Stimulated activated CD8-positive, alpha-beta memory T cell treated with anti-CD3 and anti-CD28 coated beads, Interleukin-4, amount 100 ng/mL, for 4 hours (primary cell): ENCODE measurements around the gene CDK5R1.
"Not testable (repeated sequence)": the region's sequence is repeated elsewhere in the genome, so short reads cannot be mapped to it uniquely, and the experiment has no call there.

Source experiments
- DNase-seq, 2 donors: peaks; one replicate each; pipeline ENCODE4 v3.0.0-alpha.2; 2020; ENCODE audit warnings: low read depth in 2 of 2, low spot score in 1 of 2

The CDK5R1 gene

DNA sequence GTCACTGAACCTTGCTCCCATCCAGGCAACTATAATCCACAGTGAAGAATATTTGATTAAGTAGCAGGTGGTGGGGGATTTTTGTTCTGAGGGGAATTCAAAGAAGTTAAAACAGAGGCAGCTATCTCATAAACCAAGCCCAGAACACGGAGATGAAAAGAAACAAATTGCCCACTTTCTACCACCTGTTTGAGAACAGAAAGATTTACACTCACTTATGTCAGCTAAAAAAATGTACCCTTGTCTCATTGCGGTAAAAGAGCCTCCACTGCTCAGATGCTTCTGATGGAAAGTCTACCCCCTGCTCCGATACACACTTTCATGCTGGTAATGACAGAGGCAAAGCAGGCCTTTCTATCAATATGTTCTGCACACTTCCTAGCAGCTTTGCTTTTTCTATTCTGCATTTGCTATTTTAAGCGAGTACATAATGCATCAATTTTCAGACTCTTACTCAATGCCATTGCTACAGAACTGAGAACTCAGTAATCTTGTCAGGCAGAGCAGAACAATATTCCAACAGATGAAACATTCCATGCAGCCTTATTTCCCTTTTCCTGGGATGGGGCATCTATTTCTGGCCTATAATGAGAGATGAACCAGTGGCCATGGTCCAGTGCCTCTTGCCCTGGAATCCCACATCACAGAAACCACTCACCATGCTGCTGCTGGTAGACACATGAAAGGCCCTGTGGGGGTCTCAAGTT is 29.0 kb downstream of the CDK5R1 start:
- DNase-seq = no peak

GRCh38 chr17:32516450-32516849 is 29.7 kb downstream of the CDK5R1 start:
- no peak for DNase-seq

DNA sequence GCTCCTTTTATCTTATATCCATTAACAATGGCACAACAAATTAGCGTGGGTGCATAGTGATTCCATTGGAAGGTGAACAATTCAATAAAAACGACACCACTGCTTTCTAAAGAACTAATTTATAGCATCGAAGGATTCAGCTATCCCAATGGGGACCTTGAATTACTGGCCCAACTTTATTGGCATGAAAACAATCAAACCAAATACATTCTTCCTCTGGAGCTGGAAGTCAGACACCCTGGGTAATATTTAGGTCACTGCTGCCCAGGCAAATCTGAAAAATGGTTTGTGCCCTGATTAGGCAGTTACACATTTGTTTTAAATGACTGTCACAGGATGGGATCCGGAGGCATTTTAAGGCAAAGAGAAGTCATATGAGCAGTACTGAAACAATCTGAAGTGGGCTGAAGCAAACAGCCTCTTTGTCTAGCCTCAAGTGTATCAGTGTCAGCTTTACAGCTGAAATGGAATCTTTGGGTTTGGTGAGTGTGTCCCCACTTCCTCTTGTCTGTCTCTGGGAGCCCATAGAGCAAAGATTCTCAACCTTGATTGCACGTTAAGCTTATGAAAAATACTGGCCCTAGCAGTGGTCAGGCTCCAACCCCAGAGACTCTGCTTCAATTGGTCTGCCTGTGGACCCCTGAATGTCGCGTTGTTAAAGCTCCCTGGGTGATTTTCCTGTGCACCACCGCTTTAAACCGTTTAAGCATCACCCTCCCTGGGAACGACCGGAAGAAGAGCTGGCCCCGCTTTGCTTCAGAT is 30.3 kb downstream of the CDK5R1 start:
- DNase-seq = no peak

DNA sequence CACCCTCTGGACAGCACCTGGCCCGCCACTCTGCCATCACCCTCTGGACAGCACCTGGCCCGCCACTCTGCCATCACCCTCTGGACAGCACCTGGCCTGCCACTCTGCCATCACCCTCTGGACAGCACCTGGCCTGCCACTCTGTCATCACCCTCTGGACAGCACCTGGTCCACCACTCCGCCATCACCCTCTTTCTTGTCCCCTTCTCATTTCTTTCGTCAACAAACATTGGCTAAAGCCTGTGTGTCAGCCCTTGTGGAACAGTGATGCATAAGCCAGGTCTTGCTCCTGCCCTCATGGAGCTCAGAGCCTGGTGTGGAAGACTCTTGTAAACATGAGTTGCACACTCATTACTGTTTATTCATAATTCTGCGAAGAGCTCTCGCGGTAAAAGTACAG is 31.2 kb downstream of the CDK5R1 start:
- DNase-seq = no peak

- no peak for DNase-seq
These were observed 31.9 kb downstream of the CDK5R1 start for GRCh38 chr17:32518646-32519227.

DNA sequence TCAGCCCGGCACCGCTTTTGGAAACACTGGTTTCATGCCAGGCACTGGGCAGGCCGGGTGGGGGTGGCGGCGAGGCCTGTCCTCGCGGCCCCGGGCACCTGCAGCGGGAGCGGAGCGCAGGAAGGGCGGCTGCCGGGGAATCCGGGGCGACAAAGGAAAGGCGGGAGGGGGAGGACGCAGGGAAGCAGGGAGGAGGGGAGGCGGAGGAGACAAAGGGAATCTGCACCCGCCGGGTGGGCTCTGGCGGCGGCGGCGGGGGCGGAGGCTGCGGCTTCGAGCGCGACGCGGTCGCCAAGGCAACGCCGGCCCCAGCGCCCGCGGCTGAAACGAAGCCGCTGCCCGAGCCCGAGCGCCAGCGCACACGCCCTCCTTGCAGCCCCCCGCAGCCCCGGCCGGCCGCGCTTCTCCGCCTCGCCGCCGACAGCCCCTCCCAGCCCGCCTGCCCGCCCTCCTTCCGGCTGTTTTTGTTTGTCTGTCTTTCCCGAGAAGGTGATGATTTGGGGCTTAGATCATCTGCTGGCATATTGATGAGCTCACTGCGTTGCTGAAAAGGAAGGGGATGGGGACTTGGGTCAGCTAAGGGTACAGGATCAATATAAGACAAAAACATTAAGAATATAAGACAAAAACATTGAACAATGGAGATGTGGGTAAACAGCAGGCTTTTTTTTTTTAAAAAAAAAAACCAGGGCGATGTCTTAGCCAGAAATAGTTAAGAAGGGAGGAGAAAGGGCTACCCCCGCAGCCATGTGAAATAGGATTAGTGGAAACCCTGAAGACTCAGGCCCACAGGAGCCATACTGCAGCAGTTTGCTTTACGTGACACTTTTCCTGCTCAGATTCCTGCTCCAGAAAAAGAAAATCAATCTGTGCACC is 32.7 kb downstream of the CDK5R1 start:
- DNase-seq = peak in 1 of 2 donors; percentile 54

DNA sequence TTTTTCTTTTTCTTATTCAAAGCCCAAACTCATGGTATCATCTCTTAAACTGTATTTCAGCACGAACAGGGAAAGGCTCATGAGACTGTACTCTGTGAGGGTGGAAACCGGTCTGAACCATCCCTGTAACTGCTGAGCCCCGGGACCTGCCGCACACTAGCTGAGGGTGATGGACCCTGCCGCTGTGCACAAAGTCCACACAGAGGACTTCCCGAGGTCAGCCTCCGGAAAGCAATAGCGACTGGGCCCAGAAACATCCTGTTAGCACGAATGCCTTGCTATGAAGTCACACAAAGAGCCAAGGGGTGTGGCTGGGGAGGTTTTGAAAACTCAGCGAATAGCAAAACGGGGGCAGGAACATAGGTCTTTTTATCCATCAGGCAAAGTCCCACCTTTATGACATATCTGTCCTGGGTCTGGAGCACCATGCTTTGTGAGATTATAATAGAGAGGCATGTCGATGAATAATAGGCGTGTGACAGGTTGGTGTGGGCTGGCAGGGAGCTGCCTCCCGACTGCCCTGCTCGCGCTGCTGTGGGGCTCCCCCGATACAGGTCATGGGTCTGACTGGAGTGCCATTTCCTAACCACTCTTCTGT is 33.4 kb downstream of the CDK5R1 start:
- DNase-seq = no peak

DNA sequence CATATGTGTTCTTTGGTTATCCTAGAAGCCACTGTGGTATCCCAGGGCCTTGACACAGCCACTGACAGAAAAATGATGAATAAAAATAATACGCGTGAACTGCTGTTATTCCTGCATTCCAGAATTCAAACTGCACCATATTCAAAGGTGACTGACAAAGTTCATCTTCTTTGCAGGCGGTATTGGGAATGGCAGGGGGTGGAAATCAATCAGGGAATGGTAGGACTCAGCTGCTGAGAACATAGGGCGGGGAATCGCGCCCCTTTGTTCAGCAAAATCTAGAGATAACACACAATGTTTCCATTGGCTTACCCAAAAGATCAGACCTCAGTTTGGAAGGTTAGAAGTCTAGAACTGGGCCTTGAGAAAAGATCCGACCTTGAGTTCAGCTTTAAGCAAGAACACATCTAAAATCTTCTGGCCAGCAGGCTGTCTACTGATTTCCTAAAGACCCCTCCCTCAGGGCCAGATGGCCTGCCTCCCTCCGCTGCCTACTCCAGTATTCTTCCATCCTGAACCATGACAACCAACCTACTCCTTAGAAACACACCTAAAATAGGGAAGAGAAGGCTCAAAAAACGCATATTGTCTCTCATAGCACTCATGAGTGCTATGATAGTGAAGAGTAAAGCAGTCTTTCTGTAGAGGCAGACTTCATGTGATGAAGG is 34.1 kb downstream of the CDK5R1 start:
- no peak for DNase-seq

- DNase-seq = no peak
These were observed 36.4 kb downstream of the CDK5R1 start for GRCh38 chr17:32523017-32523680.

DNA sequence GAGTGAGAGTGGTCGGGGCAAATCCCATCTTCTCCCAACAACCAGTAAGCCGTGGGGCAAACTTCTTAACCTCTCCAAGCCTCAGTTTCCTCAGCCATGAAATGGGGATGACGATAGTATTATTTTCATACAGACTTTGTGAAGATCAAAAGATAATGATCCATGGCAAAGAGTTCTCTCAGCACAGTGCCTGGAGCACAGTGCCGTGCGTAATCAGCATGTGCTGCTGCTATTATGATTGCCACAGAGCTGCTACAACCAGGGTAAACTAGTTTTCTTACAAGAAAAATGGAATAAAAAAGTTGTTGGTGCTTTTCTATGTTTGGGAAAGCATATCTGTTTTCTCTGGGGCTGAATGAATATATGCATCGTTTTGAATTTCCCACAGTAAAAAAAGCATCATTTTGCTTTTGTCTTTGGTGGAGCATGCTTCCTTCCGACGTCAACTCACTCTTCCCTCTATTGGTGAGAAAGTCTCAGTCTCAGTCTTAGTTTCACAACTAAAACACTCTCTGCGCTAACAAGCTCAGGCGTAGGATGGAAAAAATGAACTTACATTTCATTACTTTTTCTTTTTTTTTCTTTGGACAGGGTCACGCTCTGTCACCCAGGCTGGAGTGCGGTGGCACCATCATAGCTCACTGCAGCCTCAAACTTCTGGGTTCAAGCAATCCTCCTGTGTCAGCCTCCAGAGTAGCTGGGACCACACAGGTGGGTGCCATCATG is 37.2 kb downstream of the CDK5R1 start:
- no peak for DNase-seq

DNA sequence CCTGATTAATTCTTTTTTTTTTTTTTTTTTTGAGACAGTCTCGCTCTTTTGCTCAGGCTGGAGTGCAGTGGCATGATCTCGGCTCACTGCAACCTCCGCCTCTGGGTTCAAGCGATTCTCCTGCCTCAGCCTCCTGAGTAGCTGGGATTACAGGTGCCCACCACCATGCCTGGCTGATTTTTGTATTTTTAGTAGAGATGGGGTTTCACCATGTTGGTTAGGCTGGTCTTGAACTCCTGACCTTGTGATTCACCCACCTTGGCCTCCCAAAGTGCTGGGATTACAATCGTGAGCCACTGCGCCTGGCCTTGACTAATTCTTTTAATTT is 37.7 kb downstream of the CDK5R1 start:
- DNase-seq = not testable (repeated sequence)

- DNase-seq = no peak
These were observed 38.3 kb downstream of the CDK5R1 start for GRCh38 chr17:32525122-32525521.

DNA sequence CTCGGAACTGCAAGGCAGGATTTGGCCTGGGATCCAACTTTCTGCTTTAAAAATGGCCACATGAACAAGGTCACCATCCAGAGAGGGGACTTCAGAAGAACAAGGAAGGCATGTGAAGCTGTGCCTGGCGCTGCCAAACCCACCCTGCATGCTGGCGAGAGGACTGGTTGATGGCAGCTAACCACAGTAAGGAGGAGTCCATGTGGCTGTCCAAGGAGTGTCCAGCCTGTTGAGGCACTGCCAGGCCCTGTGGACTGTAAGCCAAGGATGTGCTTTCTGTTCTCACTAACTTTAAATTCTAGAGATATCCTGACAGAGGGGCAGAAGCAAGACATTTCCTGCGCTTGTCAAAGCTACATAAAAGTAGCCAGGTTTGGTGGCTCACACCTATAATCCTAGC is 40.4 kb downstream of the CDK5R1 start:
- DNase-seq = no peak

DNA sequence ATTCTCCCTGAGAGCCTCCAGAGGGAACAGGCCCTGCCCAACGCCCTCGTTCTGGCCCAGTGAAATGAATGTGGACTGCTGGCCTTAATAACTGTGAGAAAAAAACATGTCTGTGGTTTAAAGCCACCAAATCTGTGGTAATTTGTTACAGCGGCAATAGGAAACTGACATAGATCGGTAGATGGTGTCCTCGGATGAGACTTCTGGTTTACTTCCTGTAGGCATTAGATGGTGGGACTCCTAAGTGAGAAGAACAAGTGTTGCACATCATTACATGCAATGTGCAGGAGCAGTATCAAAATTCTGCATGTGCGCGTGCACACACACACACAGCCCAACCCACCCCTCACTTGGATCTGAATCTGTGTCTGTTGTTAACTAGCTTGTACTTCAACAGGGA is 42.0 kb downstream of the CDK5R1 start:
- no peak for DNase-seq

GRCh38 chr17:32529604-32530003 is 42.8 kb downstream of the CDK5R1 start:
- no peak for DNase-seq

GRCh38 chr17:32533296-32533695 is 46.5 kb downstream of the CDK5R1 start:
- no peak for DNase-seq

DNA sequence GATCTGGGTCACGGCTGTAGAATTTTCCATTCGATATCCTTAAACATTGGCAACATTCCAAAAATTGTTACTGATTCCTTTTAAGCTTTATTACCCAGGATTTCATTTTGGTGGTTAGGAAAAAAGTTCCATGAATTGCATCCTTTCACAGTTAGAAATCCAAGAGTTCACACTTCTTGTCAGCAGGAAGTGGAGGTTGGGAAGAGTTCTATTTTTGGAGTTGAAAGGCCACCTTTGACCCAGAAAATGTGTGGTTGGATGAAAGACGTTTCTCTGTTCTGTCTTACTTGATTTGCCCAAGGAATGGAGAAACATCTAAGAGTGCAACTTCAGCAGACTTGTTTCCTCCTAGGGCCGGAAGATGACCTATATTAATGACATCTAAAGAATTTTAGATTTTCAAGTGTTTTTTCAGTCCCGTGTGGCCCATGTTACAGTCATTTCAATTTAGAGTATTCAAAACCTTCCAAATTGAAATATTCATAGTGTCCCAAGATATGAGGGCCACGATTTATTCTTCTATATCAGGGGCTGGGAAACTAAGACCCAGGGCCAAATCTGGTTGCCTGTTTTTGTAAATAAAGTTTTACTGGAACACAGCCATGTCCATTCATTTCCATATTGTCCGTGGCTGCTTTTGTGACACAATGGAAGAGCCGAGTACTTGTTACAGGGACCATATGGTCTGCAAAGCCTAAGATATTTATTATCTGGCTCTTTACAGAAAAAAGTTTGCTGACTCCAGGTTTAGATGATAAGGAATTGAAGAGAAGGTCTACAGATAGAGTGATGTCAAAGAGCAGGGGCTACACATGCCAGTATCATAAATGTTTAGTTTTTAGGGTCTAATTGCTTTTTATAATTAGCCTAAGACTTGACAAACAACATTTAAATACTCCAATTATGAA is 50.2 kb downstream of the CDK5R1 start:
- DNase-seq = no peak
